HG03135 (cell line): Measurements from ENCODE around the gene ARHGDIA.

ENCODE experiments used
- ATAC-seq: cut with Tn5 transposase; IDR thresholded peaks from one replicate; pipeline ENCODE4 v1.9.1; 2021; ENCODE audit warnings: mild to moderate bottlenecking, moderate library complexity; ENCODE audit not compliant: unreplicated experiment

The ARHGDIA gene

DNA sequence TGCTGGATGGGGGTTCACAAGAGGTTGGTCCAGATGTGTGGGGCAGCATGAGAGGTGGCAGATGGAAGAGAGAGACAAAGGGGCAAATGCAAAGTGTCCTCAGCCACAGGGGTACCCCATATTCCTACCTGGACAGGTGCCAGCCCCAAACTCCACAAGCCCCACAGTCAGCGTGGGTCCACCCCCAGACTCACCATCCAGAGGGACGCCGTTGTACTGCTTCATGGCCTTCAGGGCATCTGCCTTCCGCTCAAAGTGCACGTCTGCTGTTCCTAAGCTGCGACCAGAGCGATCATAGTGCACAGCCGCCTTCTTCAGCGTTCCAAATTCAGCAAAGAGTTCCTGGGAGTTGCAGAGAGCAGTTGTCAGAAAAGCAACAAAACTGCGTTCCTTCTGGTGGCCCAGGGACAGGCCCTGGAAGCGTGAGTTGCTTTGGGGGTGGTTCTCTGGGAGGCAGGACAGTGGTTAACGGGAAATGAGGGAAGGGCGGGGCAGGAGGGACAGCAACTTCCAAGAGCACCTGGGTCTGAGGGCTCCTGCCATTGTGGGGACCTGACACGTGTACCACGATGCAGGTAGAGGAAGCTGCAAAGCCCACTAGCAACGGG, 18.0 kb upstream of the ARHGDIA start:
- no peak for ATAC-seq

DNA sequence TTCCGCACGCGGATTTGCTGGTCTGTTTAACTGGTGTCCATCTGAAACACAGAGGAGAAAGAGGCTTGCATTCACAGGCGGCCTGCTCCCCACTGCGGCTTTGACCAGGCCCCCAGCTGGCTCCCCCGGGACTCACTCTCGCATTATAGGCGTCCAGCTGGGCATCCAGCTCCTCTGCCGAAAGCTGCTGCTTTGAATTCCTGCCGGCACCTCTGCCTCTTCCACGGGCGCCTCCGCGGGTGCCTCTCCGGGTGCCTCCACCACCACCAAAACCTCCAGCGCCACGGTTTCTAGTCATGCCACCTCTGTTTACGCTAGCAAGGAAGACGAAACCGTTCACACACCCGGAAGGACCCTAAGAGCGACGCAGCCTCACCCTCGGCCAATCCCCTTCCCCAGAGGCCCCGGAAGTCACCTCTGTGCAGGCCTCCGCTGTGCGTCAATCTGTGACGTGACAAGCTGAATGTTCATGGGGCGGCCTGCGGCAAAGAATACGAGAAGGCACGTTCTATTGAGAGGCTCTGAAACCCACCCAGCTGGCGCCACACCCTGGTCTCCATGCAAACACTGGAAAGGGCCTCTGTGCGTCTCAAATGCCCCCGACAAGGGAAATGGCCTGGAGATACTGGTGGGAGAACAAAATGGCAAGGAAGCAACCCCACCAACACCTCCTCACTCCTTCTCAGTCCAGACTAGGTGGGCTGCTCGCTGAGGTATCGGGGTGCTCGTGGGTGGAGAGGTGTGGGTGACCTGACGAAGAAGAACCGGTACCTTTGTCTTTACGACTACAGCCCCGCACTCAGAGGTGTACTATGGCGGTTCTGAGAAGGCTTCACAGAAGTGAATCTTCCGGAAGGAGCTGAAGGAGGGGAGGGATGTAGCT, 17.2 kb upstream of the ARHGDIA start:
- no peak for ATAC-seq

DNA sequence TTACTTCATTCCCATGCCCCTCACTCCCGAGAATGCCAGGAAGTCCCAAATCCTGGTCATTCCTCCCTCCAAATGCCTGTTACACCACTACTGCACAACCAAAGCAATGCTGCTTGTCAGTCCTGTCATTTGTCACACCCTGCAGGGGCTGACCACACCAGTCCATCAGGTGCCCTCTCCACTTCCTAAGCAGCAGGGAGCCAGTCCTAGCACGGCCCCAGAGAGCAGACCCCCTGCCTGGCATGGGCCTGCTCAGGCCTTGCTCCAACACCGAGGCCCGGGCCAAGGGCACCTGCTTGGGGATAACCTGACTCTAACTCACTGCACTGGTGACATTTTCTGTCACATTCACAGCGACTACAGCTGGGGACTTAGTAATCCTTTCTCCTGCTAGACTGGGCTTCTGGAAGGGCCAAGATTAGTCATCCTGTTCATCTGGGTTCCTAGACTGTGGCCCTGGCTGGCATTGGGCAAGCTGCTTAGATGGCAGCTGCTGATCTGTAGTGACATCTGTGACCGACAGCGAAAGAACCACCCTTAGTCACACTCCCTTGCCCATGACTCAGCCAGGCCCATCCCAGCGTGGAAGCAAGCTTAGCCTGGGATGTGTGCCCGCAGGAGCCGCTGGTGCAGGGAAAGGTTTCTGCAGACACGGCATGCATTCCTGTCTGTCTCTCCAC, 14.9 kb upstream of the ARHGDIA start:
- no peak for ATAC-seq

DNA sequence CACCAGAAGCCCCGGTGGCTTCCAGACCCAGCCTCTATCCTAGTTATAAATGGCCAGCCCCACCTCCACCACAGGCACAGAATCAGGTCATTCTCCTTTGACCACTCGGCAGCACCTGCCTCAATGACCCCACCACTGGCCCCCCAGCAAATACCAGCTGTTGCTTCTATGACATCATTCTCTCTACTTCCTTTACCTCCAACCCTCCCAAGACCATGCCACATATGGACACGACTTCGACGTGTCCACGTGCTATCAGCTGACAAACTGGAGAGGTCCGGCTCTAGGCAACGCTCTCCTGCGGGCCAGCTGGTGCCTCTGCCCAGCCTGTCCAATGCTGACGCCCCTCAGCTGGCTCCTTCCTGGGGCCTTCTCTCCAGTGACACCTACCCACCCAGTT, 14.3 kb upstream of the ARHGDIA start:
- no peak for ATAC-seq

DNA sequence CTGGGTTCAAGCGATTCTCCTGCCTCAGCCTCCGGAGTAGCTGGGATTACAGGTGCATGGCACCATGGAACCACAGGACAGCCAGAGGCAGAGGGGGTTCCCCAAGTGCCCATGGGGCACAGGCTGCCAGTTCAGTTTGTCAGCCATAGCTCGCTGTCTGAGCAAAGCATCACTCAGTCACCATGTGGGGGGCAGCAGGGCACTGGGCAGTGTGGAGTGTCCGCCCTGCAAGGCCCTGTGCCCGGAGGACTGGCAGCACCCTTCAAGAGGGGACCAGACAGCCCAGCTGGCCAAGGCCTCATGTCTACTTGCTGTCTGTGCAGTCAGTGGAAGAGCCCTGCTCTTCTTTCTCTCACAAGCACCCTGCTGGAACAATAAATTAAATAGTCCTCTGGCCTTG, 13.8 kb upstream of the ARHGDIA start:
- ATAC-seq: no peak

DNA sequence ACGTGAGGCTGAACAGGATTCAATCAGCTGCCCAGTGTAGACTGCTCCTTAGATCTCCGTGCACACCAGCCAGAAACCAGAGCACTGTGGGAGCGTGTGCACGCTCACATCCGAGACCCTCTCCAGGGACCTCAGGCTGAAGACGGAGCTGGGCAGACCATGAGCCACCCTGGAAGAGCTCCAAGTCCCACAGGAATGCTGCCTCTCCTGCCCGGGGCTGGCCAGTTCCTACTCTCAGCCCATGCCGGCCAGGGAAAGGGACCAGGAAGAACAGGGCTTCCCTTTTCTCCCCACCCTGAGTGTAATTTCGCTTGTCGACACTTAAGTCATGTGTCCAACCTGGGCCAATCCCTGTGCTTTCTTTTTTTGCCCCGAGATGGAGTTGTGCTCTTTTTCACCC, 13.4 kb upstream of the ARHGDIA start:
- no peak for ATAC-seq

DNA sequence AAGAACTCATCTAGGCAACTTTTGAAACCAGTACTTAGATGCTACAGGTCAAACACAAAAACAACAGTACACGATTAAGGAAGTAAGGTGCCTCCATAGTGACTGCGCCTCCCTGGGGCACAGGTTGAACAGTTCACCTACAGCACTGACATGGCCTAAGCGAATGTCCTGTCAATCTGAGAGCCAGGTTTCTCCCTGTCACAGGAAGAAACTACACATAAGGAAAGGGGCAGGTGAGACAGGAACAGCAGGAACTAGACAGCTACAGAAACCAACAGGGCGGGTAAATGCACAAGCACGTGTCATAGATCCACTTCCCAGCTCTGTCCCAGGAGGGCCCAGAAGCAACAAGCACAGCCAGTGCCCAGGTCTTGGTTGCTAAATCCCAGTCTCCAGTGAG, 8.0 kb upstream of the ARHGDIA start:
- ATAC-seq: no peak

DNA sequence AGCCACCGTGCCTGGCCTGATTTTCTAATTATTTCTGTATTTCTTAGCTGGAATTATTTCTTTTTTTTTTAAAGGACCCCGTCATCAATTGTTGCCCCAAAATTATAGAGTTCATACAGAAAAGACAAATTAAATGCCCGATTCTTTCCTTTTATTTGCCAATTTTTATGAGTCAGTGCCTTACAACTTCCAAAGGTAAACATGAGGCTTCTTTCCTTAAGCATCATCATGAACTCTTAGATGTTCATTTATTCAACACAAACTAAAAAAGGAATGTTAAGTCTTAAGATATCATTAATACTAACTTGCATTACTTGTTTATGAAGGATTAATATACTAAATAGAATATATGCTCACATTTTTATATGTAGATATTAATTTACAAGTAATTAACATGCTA, 7.2 kb upstream of the ARHGDIA start:
- no peak for ATAC-seq

DNA sequence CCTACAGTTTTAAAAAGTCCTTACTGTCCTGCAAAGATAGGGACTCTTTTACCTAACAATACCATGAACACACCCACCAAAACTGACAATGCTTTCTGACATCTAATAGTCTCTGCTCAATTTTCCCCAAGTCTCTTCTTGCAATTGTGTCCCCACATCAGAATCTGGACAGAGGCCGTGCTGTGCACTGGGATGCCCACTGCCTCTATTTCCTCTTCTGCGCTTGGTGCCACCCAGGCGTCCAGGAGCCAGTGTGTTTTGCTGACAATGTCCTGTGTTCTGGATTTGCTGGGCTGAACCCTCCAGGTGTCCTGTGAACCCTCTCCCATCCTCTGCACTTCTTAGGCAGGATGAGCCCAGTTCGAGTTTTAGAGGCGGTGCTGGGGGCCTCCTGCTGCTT, 6.4 kb upstream of the ARHGDIA start:
- no peak for ATAC-seq

DNA sequence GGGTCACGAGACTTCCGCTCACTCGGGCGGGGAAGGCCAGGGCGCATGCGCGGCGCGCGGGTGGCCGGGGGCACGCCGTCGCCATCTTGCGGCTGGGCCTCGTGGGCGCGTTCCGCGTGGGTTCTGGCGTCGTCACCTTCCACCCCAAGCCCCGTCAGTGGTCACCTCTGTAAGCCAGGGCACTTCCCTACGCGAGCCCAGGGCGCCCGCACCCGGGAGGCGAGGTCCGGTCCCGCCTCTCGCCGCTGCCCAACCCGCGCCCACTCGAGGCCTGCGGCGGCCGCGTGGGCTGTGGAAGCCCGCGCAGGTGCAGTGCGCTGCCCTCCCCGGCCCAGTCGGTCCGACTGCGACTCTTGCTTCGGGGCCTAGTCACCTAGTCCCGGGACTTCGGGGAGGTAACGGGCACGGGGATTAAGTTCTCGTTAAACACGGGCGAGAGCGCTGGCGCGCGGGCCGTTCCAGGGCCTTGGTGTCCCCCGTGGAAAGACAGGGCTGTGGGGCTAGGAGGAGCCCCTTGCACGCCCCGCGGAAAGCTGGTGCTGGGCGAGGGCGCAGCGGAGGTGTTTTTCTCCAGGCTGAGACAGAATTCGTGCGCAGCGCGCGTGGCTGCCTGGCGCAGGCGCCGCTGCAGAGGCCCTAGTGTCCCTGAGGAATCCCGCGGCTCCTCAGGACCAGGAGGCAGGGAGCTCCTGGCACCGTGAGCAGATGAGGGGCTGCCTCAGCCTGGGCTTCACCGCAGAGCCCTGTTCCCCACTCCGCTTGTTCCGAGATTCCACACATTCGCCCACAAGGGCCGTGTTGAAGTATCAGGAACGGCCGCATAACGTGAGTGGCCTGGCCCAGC, 472 bp upstream of the ARHGDIA start:
- ATAC-seq: peak; percentile 48

DNA sequence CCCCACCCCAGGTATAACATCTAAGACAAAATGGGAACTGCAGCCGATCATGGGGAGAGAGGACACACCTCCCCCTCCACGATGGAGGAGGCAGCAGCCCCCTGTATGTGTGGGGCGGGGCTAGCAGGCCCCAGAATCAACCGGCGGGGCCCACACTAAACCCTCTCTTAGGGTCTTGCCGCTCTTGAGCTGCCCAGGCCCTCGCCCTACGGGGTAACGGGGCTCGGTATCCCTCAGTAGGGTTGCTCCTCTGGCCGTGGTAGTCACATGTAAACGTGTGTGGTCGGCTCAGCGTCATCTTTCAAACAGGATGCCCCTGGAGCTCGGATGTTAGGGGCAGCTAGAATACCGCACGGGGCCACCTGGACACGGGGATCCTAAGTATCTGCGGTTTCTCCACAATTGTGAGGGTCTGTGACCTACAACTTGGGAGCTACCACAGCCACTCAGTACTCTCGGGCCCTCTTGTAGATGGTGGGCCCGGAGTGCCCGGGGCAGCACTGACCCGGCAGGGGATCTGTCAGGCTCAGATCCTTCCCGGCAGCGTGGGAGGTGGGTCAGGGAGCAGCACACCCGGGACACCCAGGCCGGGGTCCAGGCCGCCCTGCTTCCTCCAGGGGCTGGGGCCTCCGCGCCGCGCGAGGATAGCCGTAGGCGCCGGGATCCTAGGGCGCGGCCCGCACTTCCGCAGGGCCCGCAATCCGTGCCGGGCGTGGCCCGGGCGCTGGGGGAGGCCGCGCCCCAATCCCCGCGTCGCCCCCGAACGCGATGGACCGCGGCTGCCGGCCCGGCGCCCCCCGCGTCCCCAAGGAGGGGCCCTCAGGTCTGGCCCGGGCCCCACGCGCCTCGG, 781 bp downstream of the ARHGDIA start:
- peak; percentile 18 for ATAC-seq

DNA sequence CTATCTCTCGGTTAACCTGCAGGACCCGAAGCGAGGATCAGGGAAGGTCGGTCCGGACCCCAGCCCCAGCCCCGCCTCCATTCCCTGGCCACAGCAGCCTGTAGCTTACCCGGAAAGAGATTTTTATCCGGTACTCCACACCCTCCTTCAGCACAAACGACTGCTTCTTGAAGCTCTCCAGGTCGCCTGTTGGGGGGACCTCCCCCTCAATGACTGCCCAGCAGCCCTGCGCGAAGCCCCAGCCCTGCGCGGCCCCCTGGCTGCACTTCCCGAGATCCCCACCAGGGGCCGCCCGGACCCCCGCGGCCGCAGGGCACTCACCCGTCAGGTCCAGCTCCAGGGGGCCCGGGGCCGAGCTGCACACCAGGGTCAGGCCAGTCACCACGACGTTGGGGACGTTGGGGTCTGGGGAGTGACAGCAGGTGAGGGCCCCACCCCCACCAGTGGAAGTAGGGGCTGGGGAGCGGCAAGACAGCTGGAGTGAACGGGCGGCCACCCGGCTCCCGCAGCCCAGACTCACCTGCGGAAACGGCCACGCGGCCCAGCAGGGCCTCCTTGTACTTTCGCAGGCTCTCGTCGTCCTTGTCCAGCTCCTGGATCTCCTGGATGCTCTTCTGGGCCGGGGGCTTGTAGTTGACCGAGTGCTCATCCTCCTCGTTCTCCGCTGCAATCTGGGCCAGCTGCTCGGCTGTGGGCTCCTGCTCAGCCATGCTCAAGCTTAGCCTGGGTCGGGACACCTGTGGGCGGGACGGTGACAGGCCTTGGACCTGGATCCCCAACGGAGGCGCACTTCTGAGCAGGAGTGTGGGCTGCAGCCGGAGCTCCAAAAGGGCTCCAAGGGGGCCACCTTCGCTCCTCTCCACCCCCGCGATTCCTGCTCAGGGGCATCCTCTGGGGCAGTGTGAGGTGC, 1.7 kb downstream of the ARHGDIA start:
- ATAC-seq: no peak

DNA sequence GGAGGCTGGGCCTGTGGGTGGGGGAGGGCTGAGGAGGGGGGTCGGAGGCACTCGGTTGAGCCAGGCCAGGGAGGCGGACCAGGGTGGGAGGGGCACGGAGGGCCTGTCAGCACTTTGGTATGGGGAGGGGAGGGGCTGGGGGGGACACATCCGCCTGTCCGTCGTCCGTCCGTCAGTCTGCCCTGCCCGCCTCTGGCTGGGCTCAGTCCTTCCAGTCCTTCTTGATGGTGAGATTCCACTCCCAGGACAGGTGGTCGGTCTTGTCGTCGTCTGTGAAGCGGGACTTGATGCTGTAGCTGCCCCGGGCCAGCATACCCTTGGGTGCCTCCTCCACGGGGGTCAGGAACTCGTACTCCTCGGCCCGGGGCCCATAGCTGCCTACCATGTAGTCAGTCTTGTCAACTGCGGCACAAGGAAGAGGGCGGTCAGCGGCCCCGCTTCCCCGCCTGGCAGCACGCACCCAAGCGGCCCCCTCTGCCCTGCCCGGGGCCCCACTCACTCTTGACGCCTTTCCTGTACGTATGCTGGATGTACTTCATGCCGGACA, 2.4 kb downstream of the ARHGDIA start:
- no peak for ATAC-seq

DNA sequence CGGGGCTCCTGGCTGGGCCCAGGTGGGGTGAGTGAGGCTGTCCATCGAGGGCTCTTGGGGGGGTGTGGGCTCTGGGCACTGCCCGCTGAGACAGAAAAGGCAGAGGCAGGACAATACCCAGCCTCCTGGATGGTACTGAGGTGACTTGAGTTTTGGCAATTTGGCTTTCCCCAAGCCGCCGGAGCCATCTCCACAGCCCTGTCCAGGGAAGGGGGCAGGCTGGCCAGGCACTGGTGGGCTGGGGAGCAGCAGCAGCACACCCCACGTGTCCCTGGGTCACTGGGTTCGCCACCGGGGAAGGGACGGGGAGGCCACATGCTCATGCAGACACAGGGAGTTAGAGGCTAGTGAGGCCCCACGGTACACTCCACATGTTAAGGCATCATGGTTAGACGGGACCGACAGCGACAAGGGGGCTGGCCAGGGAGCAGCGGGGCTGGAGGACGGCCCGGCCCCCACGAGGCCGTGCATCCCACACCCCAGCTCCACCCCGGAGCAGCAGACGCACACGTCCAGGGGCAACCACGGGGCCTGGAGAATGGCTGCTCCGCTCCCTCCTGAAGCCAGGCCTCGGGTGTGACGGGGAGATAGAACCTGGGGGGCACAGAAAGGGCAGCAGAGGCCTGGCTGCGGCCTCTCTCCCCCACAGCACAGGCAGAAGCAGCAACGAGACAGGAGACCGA, 3.0 kb downstream of the ARHGDIA start:
- no peak for ATAC-seq

DNA sequence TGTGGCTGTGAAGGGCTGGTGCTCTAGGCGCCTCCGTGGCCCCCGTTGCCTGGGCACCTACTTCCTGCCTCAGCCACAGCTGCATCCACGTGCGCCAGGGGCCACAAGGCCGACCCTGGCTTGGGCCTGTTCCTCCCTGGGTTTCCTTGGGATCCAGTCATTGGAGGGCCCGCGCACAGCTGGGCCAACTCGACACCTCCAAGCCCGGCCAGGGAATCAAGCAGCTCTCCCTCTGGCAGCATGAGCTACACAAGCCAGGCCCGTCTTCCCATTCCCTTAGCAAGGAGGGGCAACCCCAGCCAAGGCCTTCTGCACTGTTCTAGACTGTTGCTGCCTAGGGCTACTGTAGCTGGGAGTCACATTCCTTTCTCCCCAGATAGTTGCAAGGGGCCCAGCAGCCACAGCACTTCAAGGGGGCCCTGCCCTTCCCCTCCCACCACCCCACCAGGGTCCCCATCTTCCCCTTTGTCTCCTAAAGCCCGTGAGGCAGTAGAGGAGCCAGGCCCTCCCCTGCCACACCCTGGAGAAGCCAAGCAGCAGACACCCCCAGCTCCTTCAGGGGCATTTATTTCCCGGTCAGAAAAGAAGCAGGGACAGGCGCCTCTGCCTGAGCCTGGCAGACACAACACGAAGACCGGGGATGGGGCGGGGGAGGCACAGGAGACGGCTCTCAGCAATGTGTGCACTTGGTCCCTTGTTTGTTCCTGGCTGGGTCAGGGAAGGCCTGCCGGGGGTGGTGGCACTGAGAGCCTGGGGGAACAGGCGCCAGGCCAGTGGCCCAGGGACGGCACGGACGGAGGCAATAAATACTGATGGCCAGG, 3.8 kb downstream of the ARHGDIA start:
- ATAC-seq: no peak

DNA sequence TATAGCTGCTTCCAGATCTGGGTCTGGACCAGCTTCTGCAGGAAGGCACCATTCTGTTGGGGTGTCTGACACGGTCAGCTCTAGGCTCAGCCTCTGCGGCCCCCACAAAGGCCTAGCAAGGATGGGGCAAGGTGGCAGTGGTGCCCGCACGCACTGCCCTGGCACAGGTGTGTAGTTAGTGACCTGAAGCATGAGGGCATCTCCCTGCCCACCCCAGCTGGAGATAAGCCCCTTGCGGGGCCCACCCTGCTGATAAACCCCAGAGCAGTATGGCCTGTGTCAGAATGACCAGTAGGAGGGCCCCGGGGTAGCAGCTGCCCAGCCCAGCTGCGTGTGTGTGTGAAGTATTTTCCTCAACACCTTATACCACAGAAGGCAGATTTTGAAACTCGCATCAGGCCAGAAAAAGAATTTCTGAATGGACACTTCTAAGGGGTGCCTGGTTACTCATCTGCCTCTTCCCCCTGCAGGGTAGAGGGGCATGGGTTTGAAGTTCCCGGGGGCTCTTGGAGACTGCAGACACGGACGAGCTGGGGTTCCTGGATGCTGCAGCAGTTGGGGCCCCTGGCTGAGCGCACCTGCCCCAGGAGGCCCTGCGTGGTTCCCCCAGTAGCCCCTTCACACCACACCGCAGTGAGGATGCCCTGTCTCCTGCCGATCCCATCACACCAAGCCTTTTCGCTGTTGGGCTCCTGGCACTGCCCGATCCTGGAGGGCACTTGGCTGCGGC, 4.5 kb downstream of the ARHGDIA start:
- no peak for ATAC-seq
